GM19238 (cell line): ENCODE measurements around the gene AMACR.
"Not testable (repeated sequence)": the region's sequence is repeated elsewhere in the genome, so short reads cannot be mapped to it uniquely, and the experiment has no call there.

ENCODE experiments used
- DNase-seq: peaks from one replicate; pipeline ENCODE4 v3.0.0; 2011; ENCODE audit warnings: low spot score; ENCODE audit not compliant: insufficient read length

AMACR gene

GRCh38 chr5:34037726-34038125 lies 29.9 kb upstream of the AMACR start:
- no peak for DNase-seq

GRCh38 chr5:34035756-34036155 lies 27.9 kb upstream of the AMACR start:
- no peak for DNase-seq

- no peak for DNase-seq
Observed at GRCh38 chr5:34034534-34035327, 26.9 kb upstream of the AMACR start.

- no peak for DNase-seq
Observed at GRCh38 chr5:34031966-34032365, 24.1 kb upstream of the AMACR start.

GRCh38 chr5:34031117-34031516 lies 23.3 kb upstream of the AMACR start:
- no peak for DNase-seq

- DNase-seq = not testable (repeated sequence)
Observed at GRCh38 chr5:34030585-34030984, 22.7 kb upstream of the AMACR start.

GRCh38 chr5:34030048-34030447 lies 22.2 kb upstream of the AMACR start:
- no peak for DNase-seq

GRCh38 chr5:34028349-34028748 lies 20.5 kb upstream of the AMACR start:
- DNase-seq = no peak

- DNase-seq = no peak
Observed at GRCh38 chr5:34026089-34026761, 18.4 kb upstream of the AMACR start.

GRCh38 chr5:34022121-34022705 lies 14.4 kb upstream of the AMACR start:
- DNase-seq = no peak

- no peak for DNase-seq
Observed at GRCh38 chr5:34021334-34021733, 13.5 kb upstream of the AMACR start.

- DNase-seq = no peak
Observed at GRCh38 chr5:34020726-34021125, 12.9 kb upstream of the AMACR start.

GRCh38 chr5:34017254-34017653 lies 9.4 kb upstream of the AMACR start:
- no peak for DNase-seq

- no peak for DNase-seq
Observed at GRCh38 chr5:34016750-34017149, 8.9 kb upstream of the AMACR start.

- no peak for DNase-seq
Observed at GRCh38 chr5:34016222-34016621, 8.4 kb upstream of the AMACR start.

- no peak for DNase-seq
Observed at GRCh38 chr5:34015120-34015822, 7.4 kb upstream of the AMACR start.

GRCh38 chr5:34014626-34015025 lies 6.8 kb upstream of the AMACR start:
- DNase-seq = no peak

- DNase-seq = no peak
Observed at GRCh38 chr5:34013547-34013946, 5.7 kb upstream of the AMACR start.

- DNase-seq = no peak
Observed at GRCh38 chr5:34012791-34013190, 4.9 kb upstream of the AMACR start.

GRCh38 chr5:34011536-34011935 lies 3.7 kb upstream of the AMACR start:
- DNase-seq = no peak

- not testable (repeated sequence) for DNase-seq
Observed at GRCh38 chr5:34010146-34010545, 2.3 kb upstream of the AMACR start.

GRCh38 chr5:34009610-34010009 lies 1.8 kb upstream of the AMACR start:
- no peak for DNase-seq
